Adrenal gland (tissue), 5 donors: ENCODE data around the gene FAM216B.

Experiments used
- CTCF ChIP-seq, 6 experiments: fragments of 450-650 bp in 4 of 6; fragments of 200-600 bp in 2 of 6; sonication (generic) in 1 of 6; IDR thresholded peaks; 1 replicate in 5 of 6; 2 replicates in 1 of 6; pipeline versions ENCODE4 v1.5.1 to v1.8.0; 2016 to 2021; ENCODE audit warnings: antibody characterized with exemption in 6 of 6, mild to moderate bottlenecking in 2 of 6, moderate library complexity in 1 of 6
- POLR2A ChIP-seq, 2 donors: fragments of 450-650 bp; IDR thresholded peaks; one replicate each; pipeline ENCODE4 v1.6.1; 2017; ENCODE audit warnings: antibody characterized with exemption in 2 of 2, mild to moderate bottlenecking in 2 of 2, moderate library complexity in 1 of 2
- donor health status: DM: no; HTN: no; CAD: no.

- TF ChIP-seq CTCF (IDR thresholded peaks at IDR 0.05): no peak
- TF ChIP-seq POLR2A (IDR thresholded peaks at IDR 0.05): no peak
Measured at GRCh38 chr13:42752731-42753130, 28.7 kb upstream of the FAM216B start.
